Middle frontal gyrus (tissue), 1 donor: ENCODE data around the gene CDKN1C.
"Not testable (repeated sequence)": the region's sequence is repeated elsewhere in the genome, so short reads cannot be mapped to it uniquely, and the experiment has no call there.

ENCODE experiments used
- DNase-seq: peaks from one replicate; pipeline ENCODE4 v3.0.0-alpha.2; 2015; ENCODE audit warnings: low spot score; ENCODE audit errors: extremely low spot score

The CDKN1C gene

DNA sequence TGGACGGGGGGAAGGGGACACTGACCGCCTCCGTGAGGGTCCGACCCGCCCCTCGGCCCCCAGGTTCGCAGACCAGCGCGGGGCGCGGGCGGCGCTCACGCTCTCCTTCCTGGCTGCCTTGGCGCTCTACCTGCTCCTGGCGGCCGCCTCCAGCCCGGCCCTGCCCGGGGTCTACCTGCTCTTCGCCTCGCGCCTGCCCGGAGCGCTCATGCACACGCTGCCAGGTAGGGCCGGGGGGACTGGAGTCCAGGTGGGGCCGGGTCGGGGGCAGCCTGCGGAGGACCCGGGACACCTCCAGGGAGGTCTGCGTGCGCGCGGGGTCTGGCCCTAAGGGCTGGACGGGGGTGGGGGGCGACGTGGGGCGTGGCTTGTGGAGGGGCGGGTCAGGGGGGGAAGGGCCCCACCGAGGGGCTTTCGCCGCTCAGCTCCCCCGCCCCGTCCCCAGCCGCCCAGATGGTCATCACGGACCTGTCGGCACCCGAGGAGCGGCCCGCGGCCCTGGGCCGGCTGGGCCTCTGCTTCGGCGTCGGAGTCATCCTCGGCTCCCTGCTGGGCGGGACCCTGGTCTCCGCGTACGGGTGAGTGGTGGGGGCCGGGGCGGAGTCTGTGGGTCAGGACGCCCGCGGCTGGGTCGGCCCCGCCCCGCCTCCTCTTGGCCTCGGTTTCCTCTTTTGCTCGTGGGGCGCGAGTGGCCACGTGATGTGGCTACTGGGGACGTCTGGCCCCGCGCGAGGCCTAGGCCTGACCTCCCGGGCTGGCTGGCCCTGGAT lies 23.7 kb upstream of the CDKN1C start:
- no peak for DNase-seq

DNA sequence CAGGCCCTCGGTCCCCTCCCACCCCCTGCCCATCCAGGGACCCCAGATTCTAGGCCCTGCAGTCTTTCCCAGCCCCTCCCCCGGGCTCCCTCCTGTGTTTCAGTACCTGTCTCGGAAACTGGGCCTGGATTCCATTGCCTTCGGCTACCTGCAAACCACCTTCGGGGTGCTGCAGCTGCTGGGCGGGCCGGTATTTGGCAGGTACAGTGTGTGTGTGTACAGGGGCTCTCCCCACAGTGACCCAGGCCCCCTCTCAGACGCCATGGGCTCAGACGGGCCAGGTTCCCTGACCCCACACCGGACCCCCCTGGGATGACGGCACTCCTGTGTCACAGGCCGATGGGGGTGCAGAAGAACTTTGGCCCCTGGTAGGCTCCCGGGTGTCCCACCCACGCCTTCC lies 22.6 kb upstream of the CDKN1C start:
- no peak for DNase-seq

DNA sequence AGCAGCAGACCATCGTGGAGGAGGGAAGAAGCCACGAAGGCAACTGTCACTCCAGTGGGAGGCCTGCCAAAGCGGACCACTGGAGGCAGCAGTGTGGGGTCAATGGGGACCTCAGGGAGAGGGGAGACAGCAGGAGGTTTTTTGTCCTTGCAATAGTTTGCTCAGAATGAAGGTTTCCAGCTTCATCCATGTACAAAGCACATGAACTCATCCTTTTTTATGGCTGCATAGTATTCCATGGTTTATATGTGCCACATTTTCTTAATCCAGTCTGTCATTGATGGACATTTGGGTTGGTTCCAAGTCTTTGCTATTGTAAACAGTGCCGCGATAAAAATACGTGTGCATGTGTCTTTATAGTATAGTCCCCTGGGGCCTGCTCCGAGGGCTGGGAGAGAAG lies 19.7 kb upstream of the CDKN1C start:
- not testable (repeated sequence) for DNase-seq

DNA sequence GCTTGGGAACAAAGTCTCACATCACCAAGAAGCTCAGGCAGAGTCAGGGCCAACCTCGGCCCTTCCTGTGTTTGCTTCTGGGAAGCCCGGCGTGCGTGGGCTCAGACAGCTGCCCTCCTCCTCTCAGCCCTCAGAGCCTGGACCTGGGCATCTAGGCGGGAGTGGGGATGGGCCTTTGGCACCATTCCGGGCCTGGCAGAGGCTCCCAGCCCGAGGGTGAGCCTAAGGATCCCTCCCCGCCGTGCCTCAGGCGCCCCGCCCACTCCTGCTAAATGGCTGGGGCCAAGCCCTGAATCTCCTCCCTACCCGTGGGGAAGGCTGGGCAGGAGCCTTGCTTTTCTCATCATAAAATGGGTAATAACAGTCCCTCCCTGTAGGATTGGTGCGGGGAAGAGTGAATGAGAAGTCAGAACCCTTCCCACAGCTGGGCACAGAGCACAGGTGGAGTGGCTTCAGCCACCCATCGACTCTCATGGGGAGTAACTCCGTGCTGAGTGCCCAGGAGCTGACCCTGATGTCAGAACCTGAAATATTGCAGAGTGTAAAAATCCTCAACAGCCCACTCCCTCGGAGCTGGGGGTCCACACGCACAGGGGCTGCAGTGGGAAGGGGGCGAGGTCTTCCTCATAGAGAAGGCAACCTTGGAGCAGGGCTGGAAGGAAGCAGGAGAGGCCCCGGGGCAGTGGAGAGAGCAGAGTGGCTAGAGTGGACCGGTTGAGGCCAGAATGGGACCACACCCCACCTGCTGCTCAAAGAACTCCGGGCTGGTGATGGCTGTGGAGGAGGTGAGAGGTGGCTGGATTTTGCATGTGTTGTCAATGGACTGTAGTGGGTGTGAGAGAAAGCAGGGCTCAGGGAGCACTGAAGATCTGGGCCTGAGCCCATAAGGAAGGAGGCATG lies 18.8 kb upstream of the CDKN1C start:
- no peak for DNase-seq

DNA sequence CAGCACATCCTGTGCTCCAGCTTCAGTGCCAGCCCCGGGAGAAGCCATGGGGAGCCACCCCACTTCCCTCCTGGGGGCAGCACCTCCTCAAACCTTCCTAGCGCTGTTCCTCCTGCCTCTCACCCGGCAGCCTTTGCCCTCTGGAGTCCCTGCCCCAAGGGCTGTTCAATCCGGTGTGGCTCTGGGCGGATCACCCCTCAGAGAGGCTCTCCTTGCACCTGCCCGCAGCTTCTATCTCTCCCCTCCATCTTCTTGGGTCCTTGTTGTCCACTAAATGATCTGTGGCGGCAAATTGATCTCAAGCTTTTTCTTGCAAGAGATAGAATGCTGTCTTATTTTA lies 18.1 kb upstream of the CDKN1C start:
- no peak for DNase-seq

DNA sequence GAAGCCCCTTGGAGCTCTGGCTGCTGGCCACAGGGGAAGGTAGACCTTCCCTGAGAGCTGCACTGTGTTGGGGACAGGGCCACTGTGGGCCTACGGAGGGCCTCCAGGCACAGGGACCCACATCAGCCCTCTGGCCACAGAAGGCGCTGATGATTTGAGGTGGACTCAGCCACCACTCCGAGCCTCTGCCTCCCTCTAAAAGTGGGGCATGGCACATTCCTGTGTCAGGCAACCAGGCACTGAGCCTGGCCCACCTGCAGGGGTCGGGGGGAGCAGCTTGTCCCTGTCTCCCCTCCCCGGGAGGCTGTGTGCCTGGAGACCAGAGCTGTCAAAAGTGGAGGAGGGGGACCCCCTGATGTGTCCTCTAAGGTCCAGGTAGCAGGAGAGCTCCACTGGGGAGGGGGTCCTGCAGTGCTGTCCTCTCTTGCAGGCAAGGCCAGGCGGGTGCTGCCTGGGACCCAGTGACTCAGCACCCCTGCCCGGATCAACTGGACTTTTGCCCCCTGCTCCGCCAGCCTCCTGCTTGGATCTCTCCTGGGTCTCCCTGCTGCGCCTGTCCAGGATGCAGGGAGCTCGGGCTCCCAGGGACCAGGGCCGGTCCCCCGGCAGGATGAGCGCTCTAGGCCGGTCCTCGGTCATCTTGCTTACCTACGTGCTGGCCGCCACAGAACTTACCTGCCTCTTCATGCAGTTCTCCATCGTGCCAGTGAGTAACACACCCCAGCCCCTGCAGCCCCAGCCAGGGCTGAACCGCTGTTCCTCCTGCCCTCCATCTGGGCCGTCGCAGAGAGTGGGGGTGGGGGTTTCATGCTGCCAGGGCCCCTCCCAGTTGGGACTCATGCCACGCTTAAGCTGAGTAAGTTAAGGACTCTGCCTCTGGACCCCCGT lies 17.5 kb upstream of the CDKN1C start:
- no peak for DNase-seq

DNA sequence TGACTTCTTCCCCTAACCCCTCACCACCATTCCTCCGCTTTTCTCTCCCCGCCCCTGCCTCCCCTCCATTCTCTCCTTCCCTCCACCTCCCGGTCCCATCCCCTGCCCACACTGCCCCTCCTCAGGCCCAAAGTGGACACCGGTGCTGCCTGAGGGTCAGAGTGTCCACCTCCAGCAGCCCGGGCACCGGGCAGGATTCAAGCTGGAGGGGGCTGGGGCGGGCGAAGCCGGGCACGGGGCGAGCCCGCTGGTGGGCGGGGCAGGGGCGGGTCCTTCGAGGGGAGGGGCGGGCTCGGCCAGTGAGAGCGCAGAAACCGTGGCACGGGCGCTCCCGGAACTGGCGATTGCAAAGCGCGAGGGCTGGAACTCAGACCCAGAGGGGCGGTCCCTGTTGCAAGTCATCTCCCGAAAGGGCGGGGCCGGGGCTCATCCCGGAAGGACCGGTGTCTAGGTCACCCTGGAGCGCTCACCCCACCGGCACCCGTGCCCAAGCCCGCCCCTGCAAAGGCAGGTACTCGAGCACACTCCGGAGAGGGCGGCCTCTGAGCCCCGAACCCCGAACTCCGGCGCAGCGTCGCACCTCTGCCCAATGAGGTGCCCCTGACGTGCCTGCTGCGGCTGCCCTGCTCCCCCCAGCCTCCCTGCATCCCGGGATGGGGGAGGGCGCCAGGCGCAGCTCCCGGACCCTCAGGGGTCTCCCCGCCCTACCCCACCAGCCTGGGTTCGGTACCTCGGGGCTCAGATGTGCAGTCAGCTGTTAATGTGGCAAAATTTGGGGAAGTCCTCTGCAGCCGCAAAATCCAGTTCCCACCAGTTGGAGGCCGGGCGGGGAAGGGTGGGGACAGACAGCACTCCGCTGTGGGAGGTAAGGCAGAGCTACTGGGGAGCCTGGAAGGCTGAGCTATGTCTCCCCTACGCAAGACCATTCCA lies 16.5 kb upstream of the CDKN1C start:
- DNase-seq, result no peak

DNA sequence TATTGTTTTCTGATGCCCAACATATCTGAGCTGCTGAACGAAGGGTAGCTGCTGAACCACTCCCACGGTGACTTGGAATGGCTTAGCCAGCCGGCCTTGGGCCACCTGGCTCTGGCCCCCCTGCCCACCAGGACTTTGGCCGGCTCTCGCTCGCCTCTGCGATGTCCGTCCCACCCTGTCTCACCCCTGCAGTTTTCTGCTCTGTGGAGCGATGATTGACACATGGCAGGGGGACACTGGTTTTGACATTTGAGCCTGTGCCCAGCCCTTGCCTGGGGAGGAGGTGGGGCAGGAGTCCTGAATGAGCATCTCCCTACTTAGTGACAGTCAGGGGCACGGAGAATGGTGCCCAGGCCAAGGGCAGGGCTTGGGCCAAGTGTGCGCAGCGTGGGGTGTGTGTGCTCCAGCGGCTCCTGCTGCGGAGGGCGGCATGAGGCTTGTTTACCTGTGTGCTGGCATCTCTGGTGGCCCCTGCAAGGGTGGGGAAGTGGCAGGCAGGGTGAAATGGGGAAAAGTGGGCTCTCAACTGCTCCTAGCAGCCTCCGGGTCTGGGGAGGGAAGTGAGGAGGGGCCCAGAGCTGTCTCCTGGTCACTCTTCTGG lies 15.7 kb upstream of the CDKN1C start:
- no peak for DNase-seq

DNA sequence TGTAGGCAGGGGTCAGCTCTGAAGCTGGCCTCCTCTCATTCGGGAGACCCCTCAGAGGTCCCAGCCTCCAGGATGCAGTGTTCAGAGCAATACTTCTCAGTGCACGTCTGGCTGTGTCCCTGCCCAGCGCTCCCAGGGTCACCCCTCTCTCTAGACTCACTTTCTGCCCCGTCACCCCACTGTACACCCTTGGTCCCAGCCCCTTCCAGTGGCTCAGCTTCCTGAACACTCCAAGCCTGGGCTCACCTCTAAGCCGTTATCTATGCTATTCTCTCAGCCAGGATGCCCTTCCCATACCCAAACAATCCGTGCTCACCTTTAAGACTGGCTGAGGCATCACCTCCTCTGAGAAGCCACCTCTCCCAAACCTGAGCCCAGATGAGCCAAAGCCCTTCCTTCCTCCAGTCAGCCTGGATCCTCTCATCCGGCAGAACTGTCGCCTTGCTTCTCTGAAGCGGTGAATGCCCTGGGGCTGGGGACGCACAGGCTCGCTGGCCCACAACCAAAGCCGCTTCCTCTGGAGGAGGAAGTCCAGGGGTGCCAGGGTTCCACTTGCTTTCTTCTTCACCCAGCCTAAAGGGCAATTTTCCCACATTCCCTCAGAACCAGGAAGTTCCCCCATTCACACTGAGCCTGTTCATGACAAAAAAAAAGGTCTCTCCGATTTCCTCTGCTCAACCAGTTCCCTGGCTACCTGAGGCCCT lies 13.7 kb upstream of the CDKN1C start:
- no peak for DNase-seq

DNA sequence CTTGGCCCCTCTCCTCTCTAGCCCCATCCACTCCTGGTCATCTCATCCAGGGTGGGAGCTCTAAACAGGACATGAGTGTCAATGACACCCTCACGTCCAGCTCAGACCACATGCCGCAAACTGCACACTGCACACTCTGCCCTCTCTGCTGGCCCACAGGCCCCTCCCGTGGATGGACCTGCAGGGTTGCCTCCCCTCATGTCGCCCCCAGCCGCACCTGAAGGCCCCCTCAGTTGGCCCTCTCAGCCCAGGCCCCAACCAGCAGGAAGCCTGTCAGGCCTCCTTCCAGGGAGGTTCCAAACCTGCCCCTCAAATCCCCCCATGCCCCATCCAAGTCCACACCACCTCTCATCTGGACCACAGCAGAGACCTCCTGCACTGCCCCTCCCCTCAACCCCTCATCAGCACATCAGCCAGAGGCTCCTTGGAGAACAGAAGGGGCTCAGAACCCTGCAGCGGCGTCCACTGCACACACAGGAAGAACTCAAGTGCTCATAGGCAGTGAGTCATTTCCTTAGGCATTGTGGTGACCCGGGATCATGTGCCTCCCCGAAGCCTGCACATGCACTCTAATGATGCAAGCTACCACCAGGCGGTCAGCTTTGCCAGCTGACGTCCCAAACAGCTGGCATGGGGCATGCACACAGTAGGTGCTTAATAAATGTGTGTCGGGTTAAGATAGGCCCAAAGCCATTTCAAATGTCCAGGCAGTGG lies 12.9 kb upstream of the CDKN1C start:
- no peak for DNase-seq

DNA sequence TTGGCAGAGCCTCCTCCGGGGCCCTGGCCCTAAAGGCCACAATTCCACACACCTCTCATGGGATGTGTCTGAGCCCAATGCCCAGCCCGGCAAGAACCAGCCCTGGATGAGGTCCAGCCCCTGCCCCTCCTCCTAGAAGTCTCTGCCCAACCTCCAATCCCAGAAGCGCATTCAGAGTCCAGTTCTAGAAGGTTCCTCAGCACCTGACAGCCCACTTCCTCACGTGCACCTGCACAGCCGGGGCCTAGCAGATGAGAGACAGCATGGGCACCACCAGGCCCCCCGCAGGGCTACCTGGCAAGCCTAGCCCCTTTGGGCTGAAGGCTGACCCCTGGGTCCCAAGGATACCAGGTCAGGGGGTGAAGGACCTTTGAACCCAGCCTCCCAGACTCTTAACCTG lies 11.5 kb upstream of the CDKN1C start:
- DNase-seq, result no peak

DNA sequence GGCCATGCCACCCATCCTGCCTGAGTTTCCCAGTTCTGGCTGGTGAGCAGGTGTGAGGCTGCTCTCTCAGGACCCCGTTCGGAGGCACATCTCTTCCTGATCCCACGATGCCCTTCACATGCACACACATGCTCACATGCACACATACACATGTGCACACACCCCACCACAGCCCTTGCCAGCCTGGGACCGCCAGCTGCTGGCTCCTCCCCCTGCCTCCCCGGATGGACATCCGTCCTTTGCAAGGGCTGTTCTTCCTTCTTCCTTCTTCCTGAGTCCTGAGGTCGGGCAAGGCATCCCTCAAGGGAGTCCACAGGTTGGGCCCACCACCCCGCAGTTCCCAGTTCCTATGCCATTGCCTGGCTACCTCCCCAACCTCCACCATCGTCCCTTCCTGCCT lies 10.5 kb upstream of the CDKN1C start:
- no peak for DNase-seq

DNA sequence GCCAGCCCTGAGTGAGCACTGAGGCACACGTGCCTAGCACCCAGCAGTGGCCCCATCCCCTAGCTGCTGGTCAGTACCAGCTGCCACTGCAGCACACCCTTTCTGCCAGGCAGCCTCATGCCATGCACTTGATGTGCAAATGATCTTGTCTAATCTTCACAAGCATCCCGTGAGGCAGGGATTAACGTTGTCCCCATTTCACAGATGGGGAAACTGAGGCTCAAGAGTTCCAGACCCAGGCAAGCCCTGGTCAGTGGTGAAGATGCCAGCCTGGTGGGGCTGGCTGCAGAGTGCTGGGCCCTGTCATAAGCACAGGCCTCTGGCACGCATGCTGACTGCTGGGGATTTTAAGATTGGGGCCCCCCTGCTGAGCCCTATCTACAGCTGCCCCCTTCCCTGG lies 8.4 kb upstream of the CDKN1C start:
- no peak for DNase-seq

DNA sequence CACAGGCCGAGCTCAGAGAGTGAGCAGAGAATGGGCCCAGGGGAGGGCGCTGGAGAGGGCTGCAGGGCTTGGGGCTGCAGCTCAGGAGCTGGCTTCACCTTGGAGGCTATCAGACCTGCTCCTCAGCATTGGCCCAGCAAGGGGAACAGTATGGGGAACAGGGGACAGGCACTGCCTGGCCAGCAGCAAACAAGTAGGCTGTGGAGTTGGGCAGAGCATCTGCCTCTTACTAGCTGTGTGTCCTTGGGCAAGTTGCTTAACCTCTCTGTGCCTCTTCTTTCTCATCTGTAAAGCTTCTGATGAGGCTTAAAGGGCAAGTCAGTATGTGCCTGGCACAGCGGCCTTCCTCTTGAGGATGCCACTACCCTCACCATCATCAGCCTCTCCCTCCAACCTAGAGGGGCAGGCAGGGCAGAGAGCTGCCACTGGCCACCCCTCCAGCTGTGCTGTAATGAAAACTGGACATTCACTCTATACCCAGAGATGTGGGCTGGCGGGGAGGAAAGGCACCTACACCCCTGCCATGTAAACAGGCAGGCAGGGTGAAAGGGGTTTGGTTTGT lies 7.5 kb upstream of the CDKN1C start:
- no peak for DNase-seq

DNA sequence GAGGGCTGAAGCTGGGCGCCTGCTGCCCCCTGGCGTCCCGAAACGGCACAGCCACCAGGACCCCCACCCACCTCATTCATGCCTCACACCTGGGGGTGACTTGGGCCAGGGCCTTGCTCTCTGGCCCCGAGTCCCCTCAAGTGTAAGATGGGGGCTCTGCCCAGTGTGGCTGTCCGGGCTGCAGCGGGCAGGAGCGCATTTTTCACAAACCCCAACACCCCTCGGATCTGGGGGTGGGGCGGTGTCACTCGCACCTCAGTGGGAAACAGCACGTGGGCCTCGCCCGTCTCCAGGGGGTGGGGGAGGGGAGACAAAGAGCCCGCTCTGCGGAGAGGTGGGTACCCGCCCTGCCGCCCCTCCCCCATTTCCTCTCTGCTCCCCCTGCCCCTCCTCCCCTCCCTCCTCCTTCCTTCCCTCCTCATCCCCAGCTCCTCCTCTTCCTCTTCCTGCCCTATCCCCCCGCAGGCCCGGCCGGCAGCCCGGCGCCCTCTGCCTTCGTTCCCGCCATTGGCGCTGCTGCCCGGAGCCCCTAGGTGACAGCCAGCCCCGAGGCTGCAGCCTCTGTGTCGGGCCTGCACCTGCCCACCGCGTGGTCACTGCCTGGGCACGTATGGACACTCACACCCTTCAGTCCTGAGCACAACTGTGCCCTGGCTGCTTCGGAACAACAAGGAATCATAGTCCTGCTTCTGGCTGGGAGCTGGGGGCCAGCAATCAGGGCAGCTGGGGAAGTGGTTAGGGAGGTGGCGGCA lies 6.8 kb upstream of the CDKN1C start:
- DNase-seq, result no peak

DNA sequence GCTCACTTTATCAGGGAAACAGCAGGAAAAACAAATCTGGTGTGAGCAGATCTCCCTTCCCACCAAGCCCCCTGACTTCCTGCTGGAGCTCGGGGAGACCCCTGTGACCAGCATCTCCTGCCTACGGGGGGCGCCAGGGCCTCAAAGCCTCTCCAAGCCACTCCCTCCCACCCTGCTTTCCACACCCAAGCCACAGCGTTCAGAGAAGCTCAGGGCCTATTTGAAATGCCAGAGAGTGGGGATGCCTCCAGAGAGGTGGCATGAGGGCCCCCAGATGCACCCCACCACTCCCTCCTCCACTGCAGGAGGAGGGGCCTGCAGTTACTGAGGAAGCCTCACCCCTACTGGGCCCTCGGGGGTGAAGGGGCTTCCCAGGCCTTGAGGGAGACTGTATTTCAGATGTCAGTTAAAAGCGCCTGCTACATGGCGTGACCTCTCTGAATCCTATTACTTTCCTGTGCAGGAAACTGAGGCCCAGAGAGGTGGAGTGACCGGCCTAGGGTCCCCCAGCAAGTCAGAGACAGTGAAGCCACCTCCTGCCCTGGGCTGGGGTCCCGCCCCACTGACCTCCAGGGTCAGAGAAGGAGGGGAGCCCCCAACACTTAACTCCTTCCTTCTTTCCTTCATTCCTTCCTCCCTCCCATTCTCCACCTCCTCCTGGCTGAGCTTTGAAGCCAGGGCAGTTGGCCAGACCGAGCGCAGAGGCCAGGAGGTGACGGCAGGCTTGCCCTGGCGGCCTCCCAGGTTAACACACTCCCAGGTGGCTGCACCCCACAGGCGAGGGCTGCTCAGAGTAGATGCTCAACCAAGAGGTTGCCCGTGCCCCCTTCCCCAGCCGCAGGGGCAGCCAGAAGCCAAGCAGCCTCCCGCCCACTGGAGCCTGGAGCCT lies 6.0 kb upstream of the CDKN1C start:
- DNase-seq, result no peak
